Ramos (cell line): ENCODE measurements around the gene EGFL7.
"Not testable (repeated sequence)": the region's sequence is repeated elsewhere in the genome, so short reads cannot be mapped to it uniquely, and the experiment has no call there.

Experiments used
- in situ Hi-C: fragments of 300-500 bp; cut with MboI; formaldehyde crosslinking; loops from one replicate; pipeline ENCODE4 v1.14.3; 2022; ENCODE audit warnings: low sequenced_read_pairs; ENCODE audit not compliant: unreplicated experiment

EGFL7 gene

DNA sequence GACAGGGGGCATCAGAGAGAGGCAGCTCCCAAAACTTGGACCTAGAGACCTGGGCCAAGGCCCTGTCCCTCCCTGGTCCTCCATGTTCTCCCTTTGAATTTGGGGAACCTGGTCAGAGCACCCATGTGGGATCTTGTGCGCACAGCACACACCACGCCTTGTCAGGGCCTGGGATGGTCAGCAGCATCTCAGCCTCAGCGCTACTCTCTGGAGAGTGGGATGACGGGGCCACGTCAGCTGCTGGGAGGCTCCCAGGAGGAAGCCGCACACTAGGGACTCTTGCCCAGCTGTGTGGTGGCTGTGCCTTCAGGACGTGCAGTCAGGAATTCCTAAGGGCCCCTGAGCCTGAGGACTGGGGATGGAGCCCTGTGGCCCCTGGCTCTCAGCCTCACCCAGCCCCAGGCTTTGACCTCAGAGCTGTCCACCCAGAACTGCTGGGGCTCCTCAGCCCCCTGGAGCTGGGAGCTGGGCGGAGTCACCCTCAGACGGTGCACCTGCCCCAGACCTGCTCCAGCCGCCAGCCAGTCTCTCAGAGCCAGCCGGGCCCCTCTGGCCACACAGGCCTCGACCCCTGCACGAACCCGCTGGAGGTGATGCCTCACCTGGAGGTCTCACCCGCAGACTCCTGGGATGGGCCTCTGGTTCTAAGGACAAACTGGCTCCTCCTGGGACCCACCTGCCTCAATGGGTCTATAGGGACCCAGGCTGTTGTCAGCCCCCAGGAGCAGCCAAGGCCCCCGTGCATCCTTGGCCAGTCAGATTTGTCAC lies 38.3 kb upstream of the EGFL7 start:
- in situ Hi-C loops, result no loop called here

- in situ Hi-C loops, result loop anchor here (5.0 kb wide), 1 partner anchor 133 kb away; no protein-coding TSS in a partner anchor
Observed at GRCh38 chr9:136625101-136626065, 37.3 kb upstream of the EGFL7 start.

- in situ Hi-C loops, result loop anchor here (5.0 kb wide), 1 partner anchor 134 kb away; no protein-coding TSS in a partner anchor
Observed at GRCh38 chr9:136626066-136626725, 36.5 kb upstream of the EGFL7 start.

- in situ Hi-C loops, result loop anchor here (5.0 kb wide), 1 partner anchor 135 kb away; no protein-coding TSS in a partner anchor
Observed at GRCh38 chr9:136626740-136627642, 35.7 kb upstream of the EGFL7 start.

DNA sequence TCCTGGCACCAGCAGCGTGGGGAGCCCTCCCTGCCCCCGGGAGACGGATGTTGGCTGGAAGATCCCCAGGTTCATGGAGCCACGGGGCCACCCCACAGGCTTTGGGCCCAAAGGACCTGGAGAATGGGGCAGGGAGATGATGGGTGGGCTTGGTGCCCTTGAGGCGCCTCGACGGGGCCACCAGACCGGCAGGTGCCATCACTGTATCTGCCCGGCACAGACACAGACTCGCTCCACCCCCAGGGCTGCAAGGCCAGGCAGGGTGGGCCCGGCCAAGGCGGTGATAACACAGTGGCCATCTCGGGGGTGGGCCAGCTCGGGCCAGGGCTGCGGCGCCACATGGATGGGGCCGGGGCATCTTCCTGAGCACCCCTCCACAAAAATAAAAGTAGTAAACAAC lies 35.0 kb upstream of the EGFL7 start:
- in situ Hi-C loops, result loop anchor here (5.0 kb wide), 1 partner anchor 135 kb away; no protein-coding TSS in a partner anchor

GRCh38 chr9:136628268-136628667 lies 34.4 kb upstream of the EGFL7 start:
- in situ Hi-C loops, result loop anchor here (5.0 kb wide), 1 partner anchor 136 kb away; no protein-coding TSS in a partner anchor

GRCh38 chr9:136629001-136629878 lies 33.5 kb upstream of the EGFL7 start:
- in situ Hi-C loops, result loop anchor here (5.0 kb wide), 1 partner anchor 137 kb away; no protein-coding TSS in a partner anchor

DNA sequence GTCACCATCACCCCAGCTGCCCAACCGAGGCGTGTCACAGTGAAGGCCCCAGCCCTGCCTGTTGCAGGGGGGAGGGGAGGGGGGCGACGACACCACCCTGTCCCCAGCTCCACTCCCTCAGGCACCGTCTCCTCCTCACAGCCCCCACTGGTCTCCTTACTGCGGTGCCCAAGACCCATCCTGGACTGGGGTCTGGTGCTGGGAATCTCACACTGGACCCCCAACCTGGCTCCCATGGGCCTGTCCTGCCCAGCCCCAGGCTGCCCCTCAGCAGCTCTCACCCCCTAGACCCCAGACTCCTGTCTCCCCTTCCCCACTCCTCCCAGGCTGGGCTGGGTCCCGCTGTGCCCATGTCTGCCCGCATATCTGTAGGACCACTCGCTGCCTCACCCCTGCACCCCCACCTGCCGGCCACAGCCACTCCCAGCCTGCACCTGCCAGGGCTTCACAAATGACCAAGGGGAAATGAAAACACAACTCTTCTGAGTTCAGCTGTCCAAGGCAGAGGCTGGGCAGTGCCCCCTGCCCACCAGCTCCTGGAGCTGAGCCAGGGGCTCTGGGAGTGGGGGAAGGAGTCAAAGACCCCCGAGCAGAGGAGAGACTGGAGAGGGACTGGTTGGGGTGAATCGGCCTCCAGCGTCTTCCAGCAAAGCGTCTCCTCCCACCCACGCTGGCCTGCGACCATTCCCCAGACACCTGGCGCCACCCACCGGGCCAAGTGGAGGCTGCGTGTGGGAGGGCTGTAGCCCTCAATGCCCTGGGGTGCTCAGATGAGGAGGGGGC lies 32.6 kb upstream of the EGFL7 start:
- in situ Hi-C loops, result loop anchor here (5.0 kb wide), 1 partner anchor 138 kb away; no protein-coding TSS in a partner anchor

DNA sequence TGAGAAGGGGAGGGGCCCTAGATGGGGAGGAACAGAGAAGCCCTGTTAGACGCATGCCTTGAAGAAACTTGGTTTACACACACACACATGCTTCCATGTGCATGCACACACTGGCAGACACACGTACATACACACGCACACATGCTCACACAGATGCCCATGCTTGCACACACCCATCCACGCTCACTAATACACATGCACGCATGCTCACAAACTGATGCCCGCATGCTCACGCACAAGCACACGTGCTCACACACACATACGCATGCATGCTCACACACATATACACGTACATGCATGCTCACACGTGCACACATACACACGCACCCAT lies 32.1 kb upstream of the EGFL7 start:
- in situ Hi-C loops, result no loop called here

- in situ Hi-C loops, result no loop called here
Observed at GRCh38 chr9:136631038-136632000, 31.4 kb upstream of the EGFL7 start.

GRCh38 chr9:136632072-136632471 lies 30.6 kb upstream of the EGFL7 start:
- in situ Hi-C loops, result not testable (repeated sequence)

DNA sequence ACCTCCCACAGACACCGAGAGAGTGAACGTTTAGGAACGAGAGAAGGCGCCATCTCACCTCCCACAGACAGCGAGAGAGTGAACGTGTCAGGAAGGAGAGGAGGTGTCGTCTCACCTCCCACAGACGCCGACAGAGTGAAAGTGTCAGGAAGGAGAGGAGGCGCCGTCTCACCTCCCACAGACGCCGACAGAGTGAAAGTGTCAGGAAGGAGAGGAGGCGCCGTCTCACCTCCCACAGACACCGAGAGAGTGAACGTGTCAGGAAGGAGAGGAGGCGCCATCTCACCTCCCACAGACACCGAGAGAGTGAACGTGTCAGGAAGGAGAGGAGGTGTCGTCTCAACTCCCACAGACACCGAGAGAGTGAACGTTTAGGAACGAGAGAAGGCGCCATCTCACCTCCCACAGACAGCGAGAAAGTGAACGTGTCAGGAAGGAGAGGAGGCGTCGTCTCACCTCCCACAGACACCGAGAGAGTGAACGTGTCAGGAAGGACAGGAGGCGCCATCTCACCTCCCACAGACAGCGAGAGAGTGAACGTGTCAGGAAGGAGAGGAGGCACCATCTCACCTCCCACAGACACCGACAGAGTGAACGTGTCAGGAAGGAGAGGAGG lies 30.1 kb upstream of the EGFL7 start:
- in situ Hi-C loops, result not testable (repeated sequence)

DNA sequence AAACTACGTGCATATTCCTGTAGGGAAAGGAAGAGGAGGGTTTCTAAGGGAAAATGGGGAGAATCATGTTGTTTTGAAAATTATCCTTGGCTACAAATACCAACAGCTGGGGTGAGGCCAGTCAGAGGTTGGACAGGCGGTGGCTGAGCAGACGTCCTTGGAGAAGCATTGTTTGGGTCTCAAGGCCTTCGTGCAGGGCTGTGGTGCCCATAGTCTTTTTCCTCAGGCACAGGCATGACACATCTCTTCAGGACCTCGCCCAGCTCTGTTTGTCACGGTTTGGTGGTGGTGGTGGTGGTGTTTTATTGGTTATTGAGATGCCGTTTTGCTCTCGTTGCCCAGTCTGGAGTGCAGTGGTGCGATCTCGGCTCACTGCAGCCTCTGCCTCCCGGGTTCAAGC lies 27.8 kb upstream of the EGFL7 start:
- in situ Hi-C loops, result no loop called here

- in situ Hi-C loops, result loop anchor here (5.0 kb wide), 1 partner anchor 303 kb away; no protein-coding TSS in a partner anchor
Observed at GRCh38 chr9:136640171-136641111, 22.3 kb upstream of the EGFL7 start.

DNA sequence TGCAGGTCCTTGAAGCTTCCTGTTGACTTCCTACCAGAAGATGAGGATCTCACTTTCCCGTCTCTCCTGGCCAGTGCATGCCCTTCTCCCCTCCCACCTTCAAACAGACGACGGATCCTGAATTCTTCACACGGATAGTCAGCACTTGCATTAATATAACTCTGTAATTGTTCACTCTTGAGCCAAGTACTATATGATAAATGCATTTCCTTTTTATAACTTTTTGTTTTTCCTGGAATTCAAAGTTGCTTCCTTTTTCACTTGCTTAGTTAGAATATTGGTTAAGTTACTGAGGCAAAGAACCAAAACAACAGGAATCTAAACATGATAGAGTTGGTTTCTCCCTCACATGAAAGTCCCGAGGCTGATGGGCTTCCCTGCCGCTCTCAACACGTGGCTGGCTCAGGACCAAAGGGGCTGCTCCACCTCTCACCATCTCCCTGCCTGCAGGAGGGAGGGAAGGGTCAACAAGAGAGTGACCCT lies 20.2 kb upstream of the EGFL7 start:
- in situ Hi-C loops, result loop anchor here (5.0 kb wide), 1 partner anchor 305 kb away; no protein-coding TSS in a partner anchor
